Prostate gland (tissue), 2 donors: ENCODE data around the gene ZC3H18. TPM values are rescaled to one million over a fixed set of nuclear protein-coding genes. Genes with fewer than 3 reads are reported as not detected.

Experiments used
- DNase-seq: peaks from one replicate; pipeline ENCODE4 v3.0.0-alpha.2; 2019; ENCODE audit warnings: low spot score
- H3K27ac ChIP-seq, 2 donors: fragments of 200-600 bp; sonication (generic); 2 replicates each; pipeline ENCODE4 v1.5.1; 2017 to 2019
- H3K27me3 ChIP-seq: fragments of 200-600 bp; sonication (generic); replicated peaks from 2 replicates; pipeline ENCODE4 v1.5.1; 2019; ENCODE audit not compliant: insufficient read depth
- H3K36me3 ChIP-seq, 2 donors: fragments of 200-600 bp; sonication (generic); 1 replicate in 1 of 2; 2 replicates in 1 of 2; pipeline versions ENCODE4 v1.5.1 to v1.8.1; 2017 to 2019
- H3K4me1 ChIP-seq: fragments of 200-600 bp; sonication (generic); replicated peaks from 2 replicates; pipeline ENCODE4 v1.5.1; 2019
- H3K4me3 ChIP-seq, 2 donors: fragments of 200-600 bp; sonication (generic); 2 replicates each; pipeline ENCODE4 v1.5.1; 2017 to 2019
- H3K9me3 ChIP-seq: fragments of 200-600 bp; sonication (generic); 2 replicates; pipeline ENCODE4 v1.5.1; 2017
- CTCF ChIP-seq, 4 experiments: fragments of 200-600 bp in 2 of 4; fragments of 450-650 bp in 2 of 4; sonication (generic) in 2 of 4; IDR thresholded peaks; 1 replicate in 3 of 4; 2 replicates in 1 of 4; pipeline ENCODE4 v1.5.1; 2016 to 2019; ENCODE audit warnings: antibody characterized with exemption in 4 of 4, mild to moderate bottlenecking in 2 of 4, moderate library complexity in 2 of 4
- POLR2A ChIP-seq: fragments of 450-650 bp; IDR thresholded peaks from one replicate; pipeline ENCODE4 v1.6.1; 2016; ENCODE audit warnings: antibody characterized with exemption, mild to moderate bottlenecking
- POLR2AphosphoS5 ChIP-seq: sonication (generic); formaldehyde crosslinking; IDR thresholded peaks from one replicate; pipeline ENCODE4 v1.6.1; 2017; ENCODE audit warnings: antibody characterized with exemption
- WGBS: methylation state at CpG from one replicate; pipeline ENCODE4 v1.1.5; 2018; 5-methylcytosine and 5-hydroxymethylcytosine counted together
- intact Hi-C: fragments of 100-400 bp; cut with DNase I; formaldehyde crosslinking; loops from one replicate; pipeline ENCODE4 v1.14.2; 2022
- total RNA-seq, 2 donors: library from RNA; depleted of rRNA; stranded (reverse); fragments of >200 nt; gene quantifications; one replicate each; pipeline ENCODE4 v1.1.0, GENCODE V29; 2016

ZC3H18 gene
- total RNA-seq, 2 donors from 2014 or later, result 26.7 to 50.7 TPM

GRCh38 chr16:88560714-88561484 lies 9.3 kb upstream of the ZC3H18 start:
- Histone ChIP-seq H3K27me3 (no peaks in the 10 kb centered on the region), H3K36me3 (no peaks in the 10 kb centered on the region), H3K9me3 (no peaks in the 10 kb centered on the region), H3K4me3 (no peak overlapping the region), H3K4me1 (no peaks in the 10 kb centered on the region), H3K27ac (no peak overlapping the region)
- 63% methylated on average over 22 of the region's 22 CpGs for WGBS
- no peak for DNase-seq
- TF ChIP-seq POLR2A, result no peak
- TF ChIP-seq POLR2AphosphoS5, result no peak
- TF ChIP-seq CTCF (IDR thresholded peaks at IDR 0.05), result no peak
- intact Hi-C loops, result loop anchor here (10.0 kb wide), 1 partner anchor 116 kb away; no protein-coding TSS in a partner anchor

- Histone ChIP-seq H3K36me3 (no peaks in the 10 kb centered on the region), H3K27ac (no peak overlapping the region), H3K4me3 (no peak overlapping the region), H3K4me1 (no peaks in the 10 kb centered on the region), H3K9me3 (no peaks in the 10 kb centered on the region), H3K27me3 (no peaks in the 10 kb centered on the region)
- TF ChIP-seq POLR2AphosphoS5 (no peak), CTCF (IDR thresholded peaks at IDR 0.05) (peak; percentile 21 to 62 (median 54)), POLR2A (no peak)
- intact Hi-C loops, result loop anchor here (10.0 kb wide), 1 partner anchor 117 kb away; no protein-coding TSS in a partner anchor
- WGBS, result 31% methylated on average over 20 of the region's 24 CpGs
- DNase-seq, result peak; percentile 19
Measured at GRCh38 chr16:88561485-88562359, 8.5 kb upstream of the ZC3H18 start.

- no peak for TF ChIP-seq POLR2AphosphoS5
- no peak for TF ChIP-seq POLR2A
- no peak for TF ChIP-seq CTCF (IDR thresholded peaks at IDR 0.05)
- no peaks in the 10 kb centered on the region for H3K36me3 ChIP-seq
- H3K4me3 ChIP-seq, result no peak overlapping the region
- 62% methylated on average over 6 of the region's 6 CpGs for WGBS
- H3K4me1 ChIP-seq, result peaks cover 4% of the 10 kb centered on the region
- no peak overlapping the region for H3K27ac ChIP-seq
- H3K9me3 ChIP-seq, result no peaks in the 10 kb centered on the region
- intact Hi-C loops, result loop anchor here (10.0 kb wide), 1 partner anchor 121 kb away; no protein-coding TSS in a partner anchor
- no peaks in the 10 kb centered on the region for H3K27me3 ChIP-seq
- no peak for DNase-seq
Measured at GRCh38 chr16:88566158-88566557, 4.0 kb upstream of the ZC3H18 start.

- H3K4me1 ChIP-seq, result peaks cover 8% of the 10 kb centered on the region
- intact Hi-C loops, result loop anchor here (10.0 kb wide), 1 partner anchor 124 kb away; no protein-coding TSS in a partner anchor
Measured at GRCh38 chr16:88568710-88569613, 1.2 kb upstream of the ZC3H18 start.

More at GRCh38 chr16:88568710-88569613, 1.2 kb upstream of the ZC3H18 start:
- Histone ChIP-seq H3K36me3 (no peaks in the 10 kb centered on the region), H3K9me3 (no peaks in the 10 kb centered on the region), H3K27me3 (no peaks in the 10 kb centered on the region), H3K27ac (no peak overlapping the region), H3K4me3 (peak overlapping the region; percentile 85 to 86)
- WGBS, result 92% methylated on average over 18 of the region's 18 CpGs
- no peak for DNase-seq
- TF ChIP-seq POLR2AphosphoS5 (no peak), CTCF (IDR thresholded peaks at IDR 0.05) (no peak), POLR2A (no peak)
